ENCODE data around the gene RANGAP1. TPM values are rescaled to one million over a fixed set of nuclear protein-coding genes. Genes with fewer than 3 reads are reported as not detected.

RANGAP1 gene
- total RNA-seq, 4 donors from 2014 or later = 42.0 to 78.7 (median 60.3) TPM

DNA sequence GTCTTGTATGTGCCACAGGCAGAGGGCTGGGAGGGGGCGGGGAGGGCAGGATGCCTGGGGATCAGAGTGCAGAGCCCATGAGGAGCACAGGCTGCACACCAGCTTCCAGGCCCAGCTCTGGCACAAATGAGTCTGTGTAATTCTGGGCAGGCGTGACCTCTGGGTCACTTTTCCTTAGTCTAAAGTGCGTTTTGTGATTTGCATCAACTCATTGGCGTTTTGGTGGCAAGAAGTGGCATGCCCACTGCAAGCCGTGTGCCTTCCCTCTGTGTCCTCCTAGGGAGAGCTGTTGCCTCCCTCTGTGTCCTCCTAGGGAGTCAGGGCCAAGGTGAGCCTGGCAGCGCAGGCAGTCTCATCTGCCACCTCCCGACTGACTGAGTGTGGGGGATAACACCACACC, 62.5 kb downstream of the RANGAP1 start:
- Histone ChIP-seq H3K9me3 (no peaks in the 10 kb centered on the region), H3K27me3 (no peaks in the 10 kb centered on the region), H3K27ac (no peak overlapping the region), H3K36me3 (peaks cover 11 to 100% (median 31%) of the 10 kb centered on the region in 3 donors), H3K4me3 (no peak overlapping the region), H3K4me1 (peaks cover 0 to 2% (median 0%) of the 10 kb centered on the region in 4 donors)
- no peak for DNase-seq (ENCODE audit: low spot score in 2 of 2)
- TF ChIP-seq, protein P1, sequence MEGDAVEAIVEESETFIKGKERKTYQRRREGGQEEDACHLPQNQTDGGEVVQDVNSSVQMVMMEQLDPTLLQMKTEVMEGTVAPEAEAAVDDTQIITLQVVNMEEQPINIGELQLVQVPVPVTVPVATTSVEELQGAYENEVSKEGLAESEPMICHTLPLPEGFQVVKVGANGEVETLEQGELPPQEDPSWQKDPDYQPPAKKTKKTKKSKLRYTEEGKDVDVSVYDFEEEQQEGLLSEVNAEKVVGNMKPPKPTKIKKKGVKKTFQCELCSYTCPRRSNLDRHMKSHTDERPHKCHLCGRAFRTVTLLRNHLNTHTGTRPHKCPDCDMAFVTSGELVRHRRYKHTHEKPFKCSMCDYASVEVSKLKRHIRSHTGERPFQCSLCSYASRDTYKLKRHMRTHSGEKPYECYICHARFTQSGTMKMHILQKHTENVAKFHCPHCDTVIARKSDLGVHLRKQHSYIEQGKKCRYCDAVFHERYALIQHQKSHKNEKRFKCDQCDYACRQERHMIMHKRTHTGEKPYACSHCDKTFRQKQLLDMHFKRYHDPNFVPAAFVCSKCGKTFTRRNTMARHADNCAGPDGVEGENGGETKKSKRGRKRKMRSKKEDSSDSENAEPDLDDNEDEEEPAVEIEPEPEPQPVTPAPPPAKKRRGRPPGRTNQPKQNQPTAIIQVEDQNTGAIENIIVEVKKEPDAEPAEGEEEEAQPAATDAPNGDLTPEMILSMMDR (IDR thresholded peaks at IDR 0.05) = no peak
- no peak for TF ChIP-seq EP300 (IDR thresholded peaks at IDR 0.05)
- TF ChIP-seq POLR2A (IDR thresholded peaks at IDR 0.05) = no peak
- 52 to 64% methylated on average over 7 of the region's 7 CpGs for WGBS, 2 donors

DNA sequence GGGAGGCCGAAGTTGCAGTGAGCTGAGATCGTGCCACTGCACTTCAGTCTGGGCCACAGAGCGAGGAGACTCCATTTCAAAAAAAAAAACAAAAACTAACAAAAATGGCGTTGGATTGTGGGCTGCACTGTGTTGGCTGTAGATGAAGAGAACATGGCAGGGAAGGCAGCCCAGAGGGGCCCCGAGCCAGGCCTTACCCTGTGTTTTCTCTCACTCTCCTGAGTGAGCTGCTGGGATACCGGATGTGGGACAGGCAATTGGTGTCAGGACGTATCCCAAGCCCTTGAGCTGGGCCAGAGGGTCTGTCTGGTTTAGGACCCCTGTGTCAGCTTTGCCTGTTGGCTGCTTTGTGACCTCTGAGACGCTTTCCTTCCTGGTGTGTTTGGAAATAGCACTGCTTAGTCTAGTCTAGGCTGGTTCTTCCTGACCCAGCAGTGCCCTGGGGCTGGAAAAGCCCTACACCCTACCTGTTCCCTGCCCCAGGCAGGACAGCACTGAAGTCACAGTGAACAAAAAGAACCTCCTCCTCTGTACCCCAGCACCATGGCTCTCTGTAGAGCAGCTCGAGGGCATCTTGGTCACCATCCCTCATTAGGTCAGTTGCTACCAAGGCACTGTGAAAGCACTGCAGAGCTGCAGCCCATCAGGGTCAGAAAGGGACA, 63.0 kb downstream of the RANGAP1 start:
- H3K36me3 ChIP-seq = peaks cover 11 to 95% (median 31%) of the 10 kb centered on the region in 3 donors
- 82 to 83% methylated on average over 9 of the region's 9 CpGs for WGBS, 2 donors
- no peak overlapping the region for H3K27ac ChIP-seq
- H3K4me3 ChIP-seq = no peak overlapping the region
- DNase-seq (ENCODE audit: low spot score in 2 of 2) = no peak
- H3K4me1 ChIP-seq = peaks cover 0 to 8% (median 3%) of the 10 kb centered on the region in 4 donors
- TF ChIP-seq, protein P1 (IDR thresholded peaks at IDR 0.05) = no peak
- no peak for TF ChIP-seq EP300 (IDR thresholded peaks at IDR 0.05)
- no peak for TF ChIP-seq POLR2A (IDR thresholded peaks at IDR 0.05)
- no peaks in the 10 kb centered on the region for H3K27me3 ChIP-seq
- H3K9me3 ChIP-seq = no peaks in the 10 kb centered on the region

DNA sequence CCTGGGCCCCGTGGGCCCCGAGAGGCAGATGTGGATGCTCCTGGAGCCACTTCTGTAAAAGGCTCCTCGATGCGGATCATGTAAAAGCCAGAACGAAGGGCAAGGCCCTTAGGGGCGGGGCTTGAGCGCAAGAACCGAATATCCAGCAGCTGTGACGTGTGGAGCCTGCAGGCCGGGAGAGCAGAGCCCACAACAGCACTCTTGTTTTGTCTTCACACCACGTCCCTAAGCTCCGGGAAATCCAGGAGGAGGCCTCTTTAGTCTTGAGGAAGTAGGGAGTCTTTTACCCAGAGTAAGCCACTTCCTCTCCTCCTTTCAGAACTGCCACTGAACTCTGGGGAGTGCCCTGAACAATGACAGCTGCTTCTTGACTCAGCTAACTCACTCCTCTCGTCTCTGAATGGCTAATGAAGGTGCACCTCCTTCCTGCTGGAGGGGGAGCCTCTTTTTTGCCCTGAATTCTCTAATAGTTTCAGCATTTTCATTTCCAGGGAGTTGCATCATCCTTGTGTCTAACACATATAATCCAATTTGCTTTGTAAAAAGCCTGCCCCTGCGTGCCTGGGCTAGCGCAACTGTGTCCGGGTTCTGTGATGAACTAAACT, 68.3 kb downstream of the RANGAP1 start:
- Histone ChIP-seq H3K36me3 (peaks cover 9 to 79% (median 9%) of the 10 kb centered on the region in 3 donors), H3K4me3 (peak overlapping the region in 3 of 4 donors; percentile 9 to 21 (median 15)), H3K27me3 (no peaks in the 10 kb centered on the region), H3K27ac (peak overlapping the region; percentile 74 to 89 (median 84)), H3K4me1 (peaks cover 0 to 27% (median 18%) of the 10 kb centered on the region in 4 donors), H3K9me3 (no peaks in the 10 kb centered on the region)
- 20 to 29% methylated on average over 15 to 16 of the region's 16 CpGs for WGBS, 2 donors
- TF ChIP-seq, protein P1 (IDR thresholded peaks at IDR 0.05) = peak in 1 of 5 experiments; percentile 17
- TF ChIP-seq EP300 (IDR thresholded peaks at IDR 0.05) (peak in 1 of 2 donors; percentile 70), POLR2A (IDR thresholded peaks at IDR 0.05) (peak in 1 of 2 donors; percentile 46)
- DNase-seq (ENCODE audit: low spot score in 2 of 2) = peak; percentile 58 to 72

DNA sequence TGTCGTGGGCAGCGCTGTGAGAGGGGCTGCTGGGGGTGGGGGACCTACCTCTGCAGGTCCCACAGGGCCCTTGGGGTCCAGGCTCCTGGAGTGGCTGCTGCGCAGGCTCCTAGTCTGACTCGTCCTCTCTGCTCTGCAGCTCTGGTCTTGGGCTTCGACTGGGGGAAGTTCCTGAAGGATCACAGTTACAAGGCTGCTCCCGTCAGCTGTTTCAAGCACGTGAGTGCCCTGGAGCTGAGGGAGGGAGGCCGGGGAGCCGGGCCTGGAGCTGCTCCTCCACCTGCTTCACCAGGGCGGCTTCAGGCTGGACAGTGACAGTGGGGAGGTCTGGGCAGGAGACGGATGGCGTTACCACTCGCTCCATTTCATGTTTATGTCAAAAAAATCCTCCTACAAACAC, 69.0 kb downstream of the RANGAP1 start:
- Histone ChIP-seq H3K27me3 (no peaks in the 10 kb centered on the region), H3K4me1 (peaks cover 0 to 27% (median 18%) of the 10 kb centered on the region in 4 donors), H3K9me3 (no peaks in the 10 kb centered on the region), H3K4me3 (peak overlapping the region in 2 of 4 donors; percentile 9 to 21), H3K27ac (peak overlapping the region; percentile 74 to 89 (median 84)), H3K36me3 (peaks cover 9 to 79% (median 9%) of the 10 kb centered on the region in 3 donors)
- WGBS, 2 donors = 68 to 71% methylated on average over 12 to 13 of the region's 13 CpGs
- no peak for TF ChIP-seq EP300 (IDR thresholded peaks at IDR 0.05)
- no peak for TF ChIP-seq POLR2A (IDR thresholded peaks at IDR 0.05)
- TF ChIP-seq, protein P1 (IDR thresholded peaks at IDR 0.05) = no peak
- no peak for DNase-seq (ENCODE audit: low spot score in 2 of 2)

DNA sequence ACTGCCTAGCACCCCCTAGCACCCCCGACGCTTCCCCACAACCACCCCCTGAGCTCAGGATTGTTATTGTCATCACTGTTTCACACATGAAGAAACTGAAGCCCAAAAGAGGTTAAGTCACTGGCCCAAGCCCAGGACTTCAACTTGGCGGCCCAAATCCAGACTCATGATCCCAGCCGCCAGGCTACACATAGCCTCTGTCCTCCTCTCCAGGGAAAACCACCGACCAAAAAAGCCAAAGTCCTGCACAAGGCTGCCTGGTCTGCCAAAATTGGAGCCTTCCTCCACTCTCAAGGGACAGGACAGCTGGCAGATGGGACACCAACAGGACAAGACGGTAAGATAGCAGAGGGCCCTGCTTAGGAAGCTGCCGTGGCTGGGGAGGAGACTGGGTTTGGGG, 70.1 kb downstream of the RANGAP1 start:
- no peak overlapping the region for H3K4me3 ChIP-seq
- TF ChIP-seq EP300 (IDR thresholded peaks at IDR 0.05) = no peak
- TF ChIP-seq, protein P1 (IDR thresholded peaks at IDR 0.05) = no peak
- TF ChIP-seq POLR2A (IDR thresholded peaks at IDR 0.05) = no peak
- WGBS, 2 donors = 94 to 96% methylated on average over 7 of the region's 7 CpGs
- H3K36me3 ChIP-seq = peaks cover under 1 to 78% (median 3%) of the 10 kb centered on the region in 3 donors
- no peak for DNase-seq (ENCODE audit: low spot score in 2 of 2)
- H3K27ac ChIP-seq = peak overlapping the region in 2 of 4 donors; percentile 89
- H3K4me1 ChIP-seq = peaks cover 0 to 27% (median 18%) of the 10 kb centered on the region in 4 donors
- no peaks in the 10 kb centered on the region for H3K27me3 ChIP-seq
- no peaks in the 10 kb centered on the region for H3K9me3 ChIP-seq
